WERI-Rb-1 (cell line): ENCODE measurements around the gene COBL.

Experiments
- DNase-seq: peaks from one replicate; pipeline ENCODE4 v3.0.0-alpha.2; 2020
- H3K27ac ChIP-seq: fragments of 250-450 bp; sonication (Bioruptor Pico); 2 replicates; pipeline ENCODE4 v1.5.1; 2020; ENCODE audit warnings: mild to moderate bottlenecking, moderate library complexity
- H3K27me3 ChIP-seq: fragments of 250-450 bp; sonication (Bioruptor Pico); 2 replicates; pipeline ENCODE4 v1.5.1; 2021; ENCODE audit warnings: mild to moderate bottlenecking, low read depth, moderate library complexity; ENCODE audit not compliant: insufficient read depth, severe bottlenecking
- H3K36me3 ChIP-seq: fragments of 250-450 bp; sonication (Bioruptor Pico); 2 replicates; pipeline ENCODE4 v1.5.1; 2020; ENCODE audit warnings: mild to moderate bottlenecking, moderate library complexity
- H3K4me3 ChIP-seq: 2 replicates; pipeline ENCODE4 v1.5.1; 2011; ENCODE audit warnings: low read depth, mild to moderate bottlenecking, control low read depth, low read length
- H3K9me3 ChIP-seq: fragments of 250-450 bp; sonication (Bioruptor Pico); 2 replicates; pipeline ENCODE4 v1.5.1; 2021; ENCODE audit warnings: mild to moderate bottlenecking, moderate library complexity; ENCODE audit not compliant: severe bottlenecking
- TF ChIP-seq, protein P1 (sequence below): IDR thresholded peaks from 2 replicates; pipeline ENCODE4 v1.5.1; 2011; ENCODE audit warnings: low read depth, mild to moderate bottlenecking, control low read depth, inconsistent platforms, low read length

The COBL gene

GRCh38 chr7:51239691-51240090 lies 76.9 kb downstream of the COBL start:
- Histone ChIP-seq H3K36me3 (no peaks in the 10 kb centered on the region), H3K27me3 (no peaks in the 10 kb centered on the region), H3K9me3 (no peaks in the 10 kb centered on the region), H3K4me3 (no peak overlapping the region), H3K27ac (no peak overlapping the region)
- no peak for DNase-seq
- TF ChIP-seq, protein P1, sequence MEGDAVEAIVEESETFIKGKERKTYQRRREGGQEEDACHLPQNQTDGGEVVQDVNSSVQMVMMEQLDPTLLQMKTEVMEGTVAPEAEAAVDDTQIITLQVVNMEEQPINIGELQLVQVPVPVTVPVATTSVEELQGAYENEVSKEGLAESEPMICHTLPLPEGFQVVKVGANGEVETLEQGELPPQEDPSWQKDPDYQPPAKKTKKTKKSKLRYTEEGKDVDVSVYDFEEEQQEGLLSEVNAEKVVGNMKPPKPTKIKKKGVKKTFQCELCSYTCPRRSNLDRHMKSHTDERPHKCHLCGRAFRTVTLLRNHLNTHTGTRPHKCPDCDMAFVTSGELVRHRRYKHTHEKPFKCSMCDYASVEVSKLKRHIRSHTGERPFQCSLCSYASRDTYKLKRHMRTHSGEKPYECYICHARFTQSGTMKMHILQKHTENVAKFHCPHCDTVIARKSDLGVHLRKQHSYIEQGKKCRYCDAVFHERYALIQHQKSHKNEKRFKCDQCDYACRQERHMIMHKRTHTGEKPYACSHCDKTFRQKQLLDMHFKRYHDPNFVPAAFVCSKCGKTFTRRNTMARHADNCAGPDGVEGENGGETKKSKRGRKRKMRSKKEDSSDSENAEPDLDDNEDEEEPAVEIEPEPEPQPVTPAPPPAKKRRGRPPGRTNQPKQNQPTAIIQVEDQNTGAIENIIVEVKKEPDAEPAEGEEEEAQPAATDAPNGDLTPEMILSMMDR = no peak

DNA sequence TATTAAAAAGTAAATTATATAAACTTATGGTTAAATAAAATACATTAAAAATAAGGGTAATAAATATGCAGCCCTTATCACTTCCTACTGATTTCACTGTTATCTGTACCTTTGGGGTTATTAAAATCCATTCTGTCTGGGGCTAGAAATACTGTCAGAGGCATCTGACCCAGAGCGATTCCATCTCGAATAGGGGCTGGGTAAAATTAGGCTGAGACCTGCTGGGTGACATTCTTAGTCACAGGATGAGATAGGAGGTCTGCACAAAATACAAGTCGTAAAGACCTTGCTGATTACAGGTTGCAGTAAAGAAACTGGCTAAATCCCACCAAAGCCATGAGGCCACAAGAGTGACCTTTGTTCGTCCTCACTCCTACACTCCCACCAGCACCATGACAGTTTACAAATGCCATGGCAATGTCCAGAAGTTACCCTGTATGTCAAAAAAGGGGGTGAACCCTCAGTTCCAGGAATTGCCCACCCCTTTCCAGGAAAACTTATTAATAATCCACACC lies 77.6 kb downstream of the COBL start:
- no peak for DNase-seq
- no peak overlapping the region for H3K27ac ChIP-seq
- H3K9me3 ChIP-seq = no peaks in the 10 kb centered on the region
- no peaks in the 10 kb centered on the region for H3K27me3 ChIP-seq
- H3K36me3 ChIP-seq = no peaks in the 10 kb centered on the region
- TF ChIP-seq, protein P1 = no peak
- H3K4me3 ChIP-seq = no peak overlapping the region

DNA sequence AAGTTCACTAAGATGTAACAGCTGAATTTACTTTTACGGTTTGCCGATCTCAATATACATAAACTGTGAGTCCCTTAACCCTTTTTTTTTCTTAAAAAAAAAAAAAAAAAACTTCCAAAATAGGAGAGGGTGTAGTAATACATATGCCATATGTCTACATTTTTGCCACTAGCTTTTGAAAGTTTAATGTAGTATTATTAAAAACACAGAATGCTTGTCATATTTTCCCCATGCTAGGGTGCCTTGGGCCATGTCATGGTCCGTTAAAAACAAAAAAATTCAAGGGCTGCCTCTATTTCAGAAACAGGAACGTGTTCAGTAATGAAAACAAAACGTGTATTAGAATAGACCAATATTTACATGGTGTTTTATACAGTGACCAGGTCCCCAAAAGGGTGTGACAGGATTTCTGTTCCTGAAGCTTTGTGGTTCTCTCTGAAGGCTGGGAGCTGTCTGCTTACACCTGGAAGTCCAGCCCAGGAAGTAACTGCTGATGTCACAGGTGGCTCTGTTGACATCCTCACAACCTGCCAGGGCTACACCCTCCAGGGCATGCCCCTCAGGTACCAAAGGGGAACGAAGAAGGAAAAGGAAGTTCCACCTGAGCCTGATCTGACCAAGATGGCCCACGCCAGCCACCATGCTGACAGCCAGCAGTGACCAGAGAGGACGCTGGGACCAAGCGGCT lies 79.0 kb downstream of the COBL start:
- no peak overlapping the region for H3K4me3 ChIP-seq
- TF ChIP-seq, protein P1 = no peak

DNA sequence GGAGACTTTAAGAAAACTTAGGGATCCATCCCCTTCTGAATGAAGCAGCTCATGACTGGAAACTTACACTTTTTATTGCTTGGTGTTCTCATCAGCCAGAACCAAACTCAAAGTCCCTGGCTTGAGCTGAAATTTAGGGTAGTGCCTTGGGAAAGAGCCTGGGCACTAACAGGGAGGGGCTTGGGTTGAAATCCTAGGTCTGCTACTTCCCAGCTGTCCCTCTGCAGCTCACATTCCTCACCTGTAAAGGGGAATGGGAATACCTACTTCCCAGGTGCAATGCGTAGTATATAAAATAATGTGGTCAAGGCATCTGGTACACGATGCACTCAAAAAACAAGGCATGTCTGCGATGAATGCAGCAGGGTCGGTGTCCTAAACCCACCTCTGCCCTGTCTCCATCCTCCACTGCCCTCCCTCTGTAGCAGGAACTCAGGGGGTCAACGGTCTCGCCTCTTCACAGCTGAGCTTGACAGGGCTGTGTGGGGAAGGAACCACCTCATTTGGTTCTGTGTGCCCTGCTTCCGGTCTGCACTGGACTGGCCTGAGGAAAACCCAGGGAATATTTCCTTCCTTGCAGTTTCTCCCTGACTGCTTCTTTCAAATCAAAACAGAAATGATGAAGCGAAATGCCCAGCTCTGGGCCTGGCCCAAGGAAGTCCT lies 80.0 kb downstream of the COBL start:
- no peak overlapping the region for H3K27ac ChIP-seq
- no peak overlapping the region for H3K4me3 ChIP-seq
- no peaks in the 10 kb centered on the region for H3K9me3 ChIP-seq
- no peaks in the 10 kb centered on the region for H3K36me3 ChIP-seq
- no peaks in the 10 kb centered on the region for H3K27me3 ChIP-seq
- DNase-seq = no peak
- TF ChIP-seq, protein P1 = no peak

More for the DNA sequence above, 79.0 kb downstream of the COBL start:
- Histone ChIP-seq H3K36me3 (no peaks in the 10 kb centered on the region), H3K27ac (no peak overlapping the region), H3K9me3 (no peaks in the 10 kb centered on the region), H3K27me3 (no peaks in the 10 kb centered on the region)
- no peak for DNase-seq

- no peaks in the 10 kb centered on the region for H3K9me3 ChIP-seq
- no peak overlapping the region for H3K27ac ChIP-seq
- no peaks in the 10 kb centered on the region for H3K36me3 ChIP-seq
- H3K4me3 ChIP-seq = no peak overlapping the region
- no peaks in the 10 kb centered on the region for H3K27me3 ChIP-seq
- TF ChIP-seq, protein P1 = no peak
- DNase-seq = no peak
These were observed 80.9 kb downstream of the COBL start for GRCh38 chr7:51235593-51236313.
